Neuronal stem cell (in vitro differentiated cells): Measurements from ENCODE around the gene DLGAP4.

ENCODE experiments used
- DNase-seq: peaks from one replicate; pipeline ENCODE4 v3.0.0-alpha.2; 2013; ENCODE audit warnings: low spot score
- H2AFZ ChIP-seq: one replicate; pipeline ENCODE4 v1.6.1; 2013; ENCODE audit warnings: mild to moderate bottlenecking, low read length, inconsistent platforms
- H2AK5ac ChIP-seq: 2 replicates; pipeline ENCODE4 v1.6.1; 2013; ENCODE audit warnings: low read depth, mild to moderate bottlenecking, inconsistent platforms, low read length, moderate library complexity, mixed read lengths
- H2BK120ac ChIP-seq: 2 replicates; pipeline ENCODE4 v1.6.1; 2013; ENCODE audit warnings: low read depth, mild to moderate bottlenecking, inconsistent platforms, low read length, moderate library complexity, mixed read lengths
- H2BK12ac ChIP-seq: one replicate; pipeline ENCODE4 v1.6.1; 2013; ENCODE audit warnings: low read length, inconsistent platforms
- H2BK15ac ChIP-seq: 2 replicates; pipeline ENCODE4 v1.6.1; 2013; ENCODE audit warnings: mild to moderate bottlenecking, low read length, inconsistent platforms, mixed read lengths
- H2BK5ac ChIP-seq: one replicate; pipeline ENCODE4 v1.6.1; 2013; ENCODE audit warnings: inconsistent platforms, mild to moderate bottlenecking, low read length, moderate library complexity
- H3K14ac ChIP-seq: one replicate; pipeline ENCODE4 v1.6.1; 2013; ENCODE audit warnings: low read length, inconsistent platforms
- H3K18ac ChIP-seq: 2 replicates; pipeline ENCODE4 v1.6.1; 2013; ENCODE audit warnings: low read length, inconsistent platforms
- H3K23ac ChIP-seq: 2 replicates; pipeline ENCODE4 v1.6.1; 2013; ENCODE audit warnings: low read depth, mild to moderate bottlenecking, mixed read lengths, low read length, inconsistent platforms; ENCODE audit not compliant: poor library complexity
- H3K27ac ChIP-seq: replicated peaks from 3 replicates; pipeline ENCODE4 v1.5.1; 2013; ENCODE audit warnings: low read length, inconsistent platforms
- H3K27me3 ChIP-seq, 3 experiments: 2 replicates each; pipeline ENCODE4 v1.6.1; 2013; ENCODE audit warnings: low read length in 3 of 3, mild to moderate bottlenecking in 2 of 3, inconsistent platforms in 1 of 3, low read depth in 1 of 3, mixed read lengths in 1 of 3, moderate library complexity in 1 of 3; ENCODE audit not compliant: control insufficient read depth in 3 of 3, insufficient read depth in 3 of 3
- H3K36me3 ChIP-seq, 2 donors: replicated peaks in 1 of 2; 2 replicates each; pipeline ENCODE4 v1.6.1; 2013; ENCODE audit warnings: low read length in 2 of 2; ENCODE audit not compliant: control insufficient read depth in 2 of 2, insufficient read depth in 2 of 2
- H3K4ac ChIP-seq: 2 replicates; pipeline ENCODE4 v1.6.1; 2013; ENCODE audit warnings: inconsistent platforms, mild to moderate bottlenecking, low read length, moderate library complexity
- H3K4me1 ChIP-seq, 2 donors: 1 replicate in 1 of 2; 2 replicates in 1 of 2; pipeline ENCODE4 v1.6.1; 2013; ENCODE audit warnings: low read length in 2 of 2, low read depth in 1 of 2; ENCODE audit not compliant: control insufficient read depth in 2 of 2, insufficient read depth in 1 of 2
- H3K4me2 ChIP-seq: one replicate; pipeline ENCODE4 v1.6.1; 2013; ENCODE audit warnings: mild to moderate bottlenecking, low read length, inconsistent platforms; ENCODE audit not compliant: insufficient read depth, poor library complexity, severe bottlenecking
- H3K4me3 ChIP-seq, 2 donors: 2 replicates each; pipeline ENCODE4 v1.5.1; 2013; ENCODE audit warnings: low read length in 2 of 2, mild to moderate bottlenecking in 2 of 2, inconsistent platforms in 1 of 2, moderate library complexity in 1 of 2
- H3K79me1 ChIP-seq: one replicate; pipeline ENCODE4 v1.6.1; 2013; ENCODE audit warnings: low read depth, mild to moderate bottlenecking, inconsistent platforms, low read length, moderate library complexity
- H3K9ac ChIP-seq: one replicate; pipeline ENCODE4 v1.6.1; 2013; ENCODE audit warnings: mild to moderate bottlenecking, low read depth, low read length, inconsistent platforms; ENCODE audit not compliant: poor library complexity
- H3K9me3 ChIP-seq, 2 donors: replicated peaks in 1 of 2; 2 replicates each; pipeline versions ENCODE3 to v1.6.1; 2013; ENCODE audit warnings: low read length in 2 of 2, mild to moderate bottlenecking in 2 of 2, inconsistent platforms in 1 of 2, low read depth in 1 of 2, mixed read lengths in 1 of 2, moderate library complexity in 1 of 2; ENCODE audit not compliant: control insufficient read depth in 2 of 2, insufficient read depth in 1 of 2
- H4K8ac ChIP-seq: one replicate; pipeline ENCODE4 v1.6.1; 2013; ENCODE audit warnings: low read depth, mild to moderate bottlenecking, inconsistent platforms, low read length, moderate library complexity
- H4K91ac ChIP-seq: one replicate; pipeline ENCODE4 v1.6.1; 2013; ENCODE audit warnings: low read length, low read depth, mild to moderate bottlenecking, inconsistent platforms; ENCODE audit not compliant: poor library complexity
- WGBS, 2 donors: extraction: QIAGEN DNeasy Blood & Tissue Kit; methylation state at CpG; one replicate each; pipeline ENCODE4 v1.1.7; 2013; ENCODE audit warnings: missing lambda C conversion rate in 2 of 2, mixed read lengths in 1 of 2; ENCODE audit not compliant: insufficient read length in 2 of 2, insufficient replicate concordance in 1 of 2; ENCODE audit errors: extremely low coverage in 2 of 2; 5-methylcytosine and 5-hydroxymethylcytosine counted together

DLGAP4 gene

GRCh38 chr20:36463212-36464061, 157.3 kb downstream of the DLGAP4 start:
- H3K4me3 ChIP-seq, result peak overlapping the region; percentile 85 to 87
- H2BK15ac ChIP-seq, result no peak overlapping the region
- peak overlapping the region; percentile 85 for H3K4me2 ChIP-seq
- peaks cover 16% of the 10 kb centered on the region for H3K79me1 ChIP-seq
- H3K9ac ChIP-seq, result peak overlapping the region; percentile 32
- no peak overlapping the region for H3K27ac ChIP-seq
- H2AK5ac ChIP-seq, result no peak overlapping the region
- DNase-seq, result no peak
- no peaks in the 10 kb centered on the region for H3K27me3 ChIP-seq
- H3K14ac ChIP-seq, result no peak overlapping the region
- no peak overlapping the region for H2AFZ ChIP-seq
- no CpG with 5 or more reads among the region's 10 CpGs for WGBS, 2 donors
- H2BK12ac ChIP-seq, result no peak overlapping the region
- H3K23ac ChIP-seq, result no peak overlapping the region
- no peak overlapping the region for H4K91ac ChIP-seq
- H4K8ac ChIP-seq, result no peak overlapping the region
- H3K18ac ChIP-seq, result no peak overlapping the region
- H2BK5ac ChIP-seq, result no peak overlapping the region
- H3K36me3 ChIP-seq, result peaks cover 3 to 43% of the 10 kb centered on the region in 2 donors
- no peak overlapping the region for H3K4ac ChIP-seq
- H3K4me1 ChIP-seq, result peaks cover 19 to 34% of the 10 kb centered on the region in 2 donors
- no peaks in the 10 kb centered on the region for H3K9me3 ChIP-seq
- no peak overlapping the region for H2BK120ac ChIP-seq

GRCh38 chr20:36465109-36466080, 159.3 kb downstream of the DLGAP4 start:
- no peak for DNase-seq

DNA sequence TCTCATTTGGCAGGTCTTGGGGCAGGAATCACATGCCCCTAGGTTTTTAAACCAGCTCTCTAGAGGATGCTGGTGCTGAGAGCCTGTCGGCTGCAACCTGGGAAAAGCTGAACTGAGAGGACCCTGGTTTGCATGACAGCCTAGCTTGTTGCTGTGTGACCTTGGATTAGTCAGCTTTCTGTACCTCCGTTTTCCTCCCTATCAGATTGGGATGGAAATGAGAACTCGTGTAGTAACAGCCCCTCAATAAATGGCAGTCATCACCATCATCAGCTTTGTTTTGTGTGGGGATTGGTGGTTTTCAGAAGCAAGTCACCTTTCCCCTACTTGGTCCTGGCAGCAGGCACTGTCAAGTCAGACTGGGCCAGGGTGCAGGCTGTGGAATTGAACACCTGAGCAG, 159.9 kb downstream of the DLGAP4 start:
- Histone ChIP-seq H3K27me3 (no peaks in the 10 kb centered on the region), H4K91ac (no peak overlapping the region), H2BK12ac (no peak overlapping the region), H2BK120ac (no peak overlapping the region), H3K79me1 (peaks cover 19% of the 10 kb centered on the region), H2BK15ac (no peak overlapping the region), H3K4me1 (peaks cover 15 to 29% of the 10 kb centered on the region in 2 donors), H4K8ac (no peak overlapping the region), H3K36me3 (peaks cover 4 to 60% of the 10 kb centered on the region in 2 donors), H3K4ac (no peak overlapping the region), H3K18ac (no peak overlapping the region), H2AFZ (no peak overlapping the region), H3K14ac (no peak overlapping the region), H3K27ac (no peak overlapping the region), H3K9me3 (no peaks in the 10 kb centered on the region), H3K23ac (no peak overlapping the region), H3K4me3 (no peak overlapping the region), H2BK5ac (no peak overlapping the region), H3K4me2 (no peak overlapping the region), H3K9ac (peak overlapping the region; percentile 53), H2AK5ac (no peak overlapping the region)
- no CpG with 5 or more reads among the region's 3 CpGs for WGBS, 2 donors
- no peak for DNase-seq

More at GRCh38 chr20:36465109-36466080, 159.3 kb downstream of the DLGAP4 start:
- no peak overlapping the region for H2AFZ ChIP-seq
- H3K4me3 ChIP-seq, result no peak overlapping the region
- no peak overlapping the region for H2BK120ac ChIP-seq
- peaks cover 19% of the 10 kb centered on the region for H3K79me1 ChIP-seq
- H3K9ac ChIP-seq, result no peak overlapping the region
- H4K91ac ChIP-seq, result no peak overlapping the region
- peaks cover 19 to 34% of the 10 kb centered on the region in 2 donors for H3K4me1 ChIP-seq
- H2BK5ac ChIP-seq, result no peak overlapping the region
- WGBS, 2 donors, result no CpG with 5 or more reads among the region's 12 CpGs
- H3K4me2 ChIP-seq, result no peak overlapping the region
- no peak overlapping the region for H3K23ac ChIP-seq
- no peak overlapping the region for H4K8ac ChIP-seq
- H3K27ac ChIP-seq, result peak overlapping the region; percentile 38
- no peak overlapping the region for H2BK15ac ChIP-seq
- H2AK5ac ChIP-seq, result no peak overlapping the region
- H3K18ac ChIP-seq, result no peak overlapping the region
- no peak overlapping the region for H2BK12ac ChIP-seq
- no peaks in the 10 kb centered on the region for H3K27me3 ChIP-seq
- H3K9me3 ChIP-seq, result no peaks in the 10 kb centered on the region
- H3K14ac ChIP-seq, result no peak overlapping the region
- no peak overlapping the region for H3K4ac ChIP-seq
- peaks cover 4 to 55% of the 10 kb centered on the region in 2 donors for H3K36me3 ChIP-seq
